GM10266 (cell line): ENCODE measurements around the gene PVALB.

ENCODE experiments used
- DNase-seq: peaks from one replicate; pipeline ENCODE4 v3.0.0; 2012; ENCODE audit errors: extremely low spot score
- CTCF ChIP-seq: IDR thresholded peaks from 2 replicates; pipeline ENCODE4 v1.5.1; 2012; ENCODE audit warnings: mild to moderate bottlenecking, low read depth; ENCODE audit not compliant: control insufficient read depth, insufficient read depth; ENCODE audit errors: missing control alignments

PVALB gene

GRCh38 chr22:36753916-36754315, 62.9 kb downstream of the PVALB start:
- TF ChIP-seq CTCF = no peak
- DNase-seq = no peak

- no peak for DNase-seq
- TF ChIP-seq CTCF = no peak
These were observed 63.6 kb downstream of the PVALB start for GRCh38 chr22:36753120-36753802.
